Activated CD4-positive, alpha-beta T cell treated with anti-CD3 and anti-CD28 coated beads, Interleukin-2, amount 50 U/mL, for 48 hours (primary cell): ENCODE results near the gene METTL22.
A peak's percentile ranks its signal among the peaks of the same experiment; 100 is the strongest.

ENCODE experiments used
- DNase-seq, 2 experiments: peaks; one replicate each; pipeline ENCODE4 v3.0.0-alpha.2; 2020

METTL22 gene

GRCh38 chr16:8669481-8669880, 48.0 kb downstream of the METTL22 start:
- no peak for DNase-seq

DNA sequence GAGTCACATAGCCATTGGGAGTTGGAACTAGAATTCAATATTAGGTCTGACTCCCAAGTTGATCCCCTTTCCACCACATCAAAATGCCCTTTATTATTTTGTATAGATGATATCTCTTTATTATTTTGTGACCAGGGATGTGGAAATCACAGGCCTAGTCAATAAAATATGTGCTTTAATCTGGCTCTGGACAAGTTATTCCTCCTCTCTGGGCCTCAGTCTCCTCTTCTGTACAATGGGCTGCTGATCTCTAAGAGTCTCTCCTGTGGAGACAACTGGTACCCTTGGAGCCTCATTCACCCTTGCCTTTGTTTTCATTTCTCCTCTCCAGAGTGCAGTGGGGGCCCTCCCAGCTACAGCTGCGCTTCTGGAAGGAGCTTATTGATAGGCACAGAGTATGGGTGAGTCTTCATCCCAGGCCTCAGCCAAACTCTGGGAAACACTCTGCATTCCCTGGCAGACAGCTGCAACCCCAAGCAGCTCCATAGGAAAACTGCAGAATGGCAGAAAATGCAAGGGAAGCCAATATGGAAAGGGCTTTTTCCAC, 48.6 kb downstream of the METTL22 start:
- no peak for DNase-seq

DNA sequence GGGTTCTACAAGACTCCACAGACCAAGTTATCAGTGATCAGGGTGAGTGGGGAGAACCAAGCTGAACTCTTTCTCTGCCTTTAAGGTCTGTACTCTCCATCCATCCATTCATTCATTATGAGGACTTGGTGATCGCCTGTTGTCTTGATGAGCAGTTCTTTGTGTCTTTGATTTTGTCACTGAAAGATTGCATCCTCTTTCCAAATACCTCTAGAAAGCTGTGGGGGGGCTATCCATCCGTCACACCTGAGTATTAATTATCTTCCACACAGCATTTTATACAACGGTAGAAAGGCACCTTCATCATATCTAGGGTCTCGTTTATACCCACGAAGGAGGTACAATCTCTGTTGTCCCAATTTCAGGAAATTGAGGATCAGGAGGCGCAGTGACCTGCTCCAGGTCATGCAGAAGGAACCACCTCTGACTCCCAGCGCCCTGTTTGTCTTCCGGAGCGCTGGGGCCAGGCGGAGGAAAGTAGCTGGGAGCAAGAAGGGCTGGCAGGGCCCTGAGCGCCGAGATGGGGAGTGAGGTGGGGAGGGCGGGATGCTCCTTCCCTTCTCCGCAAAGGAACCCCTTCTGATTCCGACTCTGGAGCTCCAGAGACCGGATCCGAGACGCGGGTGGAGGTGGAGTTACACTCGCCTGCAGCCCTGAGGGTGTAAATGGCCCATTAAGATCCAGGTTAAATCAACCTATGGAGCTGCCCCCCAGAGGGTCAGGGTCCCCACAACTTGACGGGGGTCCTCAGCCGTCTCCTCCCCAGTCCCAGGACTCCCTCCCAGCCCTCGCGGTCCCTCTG, 52.3 kb downstream of the METTL22 start:
- DNase-seq, result no peak

DNA sequence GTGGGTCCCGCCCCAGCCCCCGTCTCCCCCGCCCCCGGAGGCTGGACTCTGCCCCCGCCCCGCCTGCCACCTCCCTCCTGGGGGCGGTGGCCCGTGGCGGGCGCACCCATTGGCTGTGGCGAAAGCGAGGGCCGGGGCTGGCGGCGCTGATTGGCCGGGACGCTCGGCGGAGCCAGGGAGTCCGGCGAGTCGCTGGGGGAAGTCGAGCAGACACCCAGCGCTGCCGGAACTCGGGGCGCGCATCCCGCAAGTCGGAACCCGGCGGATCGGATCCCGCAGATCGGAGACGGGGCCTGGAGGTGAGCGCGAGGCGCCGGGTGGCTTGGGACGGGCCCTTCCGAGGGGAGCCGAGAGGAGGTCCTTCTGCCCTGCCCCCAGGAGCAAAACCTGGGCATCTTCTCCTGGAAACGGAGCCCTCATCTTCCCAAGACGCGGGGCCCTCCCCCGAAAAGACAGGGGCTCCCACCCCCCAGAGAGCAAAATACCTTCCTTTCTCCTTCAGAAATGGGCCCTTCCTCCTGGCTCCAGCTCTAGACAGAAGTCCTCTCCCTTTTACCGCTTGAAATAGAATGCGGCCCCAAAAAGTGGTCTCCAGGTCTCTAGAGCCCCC, 53.0 kb downstream of the METTL22 start, which contains the start of gene ABAT:
Gene ABAT, plus strand, starts transcription at position 205 of the 610 bp plus-strand sequence. CDS start 61,123 bp downstream, outside the sequence.
- DNase-seq, result peak; percentile 86 to 90

DNA sequence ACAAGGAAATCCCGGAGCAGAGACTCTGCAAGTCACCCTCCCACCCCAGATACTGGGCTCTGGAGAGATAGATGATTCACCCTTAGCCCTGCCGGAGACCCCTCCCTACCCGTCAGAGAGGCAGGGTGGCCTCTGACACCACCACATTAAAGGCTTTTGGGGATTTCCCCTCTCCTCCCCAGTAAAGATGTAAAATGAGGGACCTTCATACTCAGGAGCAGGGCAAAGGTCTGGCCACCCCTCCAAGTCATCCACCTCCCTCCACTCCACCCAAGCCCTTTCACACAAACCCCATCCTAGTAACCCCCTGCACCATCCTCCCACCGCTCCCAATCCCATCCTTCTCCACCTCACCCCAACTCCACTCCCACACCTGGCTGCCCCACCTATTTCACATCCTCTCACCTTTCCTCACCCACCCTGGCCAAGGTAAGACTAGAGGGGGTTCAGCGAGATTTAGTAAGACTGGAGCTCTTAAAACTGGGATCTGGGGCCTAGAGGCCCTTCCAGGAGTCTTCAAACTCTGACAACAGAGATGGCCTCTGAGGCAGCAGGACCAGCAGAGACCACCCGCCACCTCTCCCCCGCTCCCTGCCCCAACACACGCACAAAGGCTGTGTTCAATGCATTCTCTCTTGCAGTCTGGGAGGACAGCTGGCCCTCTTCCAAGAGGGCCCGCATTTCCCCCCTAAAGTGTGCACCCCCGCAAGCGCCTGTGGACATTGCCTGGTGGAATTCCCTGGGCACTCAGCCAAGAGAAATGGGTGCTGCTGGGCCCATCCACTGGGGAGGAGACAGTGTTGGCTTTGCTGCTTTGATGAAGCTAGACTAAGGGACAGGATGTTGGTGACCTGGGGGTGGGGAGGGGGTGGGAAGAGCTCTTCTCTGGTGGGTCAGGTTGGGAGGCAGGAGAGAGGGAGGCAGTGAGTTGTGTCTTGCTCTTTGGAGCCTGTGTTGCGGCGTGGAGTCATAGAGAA, 54.0 kb downstream of the METTL22 start:
- peak; percentile 56 to 64 for DNase-seq

GRCh38 chr16:8676160-8676547, 54.7 kb downstream of the METTL22 start:
- no peak for DNase-seq

DNA sequence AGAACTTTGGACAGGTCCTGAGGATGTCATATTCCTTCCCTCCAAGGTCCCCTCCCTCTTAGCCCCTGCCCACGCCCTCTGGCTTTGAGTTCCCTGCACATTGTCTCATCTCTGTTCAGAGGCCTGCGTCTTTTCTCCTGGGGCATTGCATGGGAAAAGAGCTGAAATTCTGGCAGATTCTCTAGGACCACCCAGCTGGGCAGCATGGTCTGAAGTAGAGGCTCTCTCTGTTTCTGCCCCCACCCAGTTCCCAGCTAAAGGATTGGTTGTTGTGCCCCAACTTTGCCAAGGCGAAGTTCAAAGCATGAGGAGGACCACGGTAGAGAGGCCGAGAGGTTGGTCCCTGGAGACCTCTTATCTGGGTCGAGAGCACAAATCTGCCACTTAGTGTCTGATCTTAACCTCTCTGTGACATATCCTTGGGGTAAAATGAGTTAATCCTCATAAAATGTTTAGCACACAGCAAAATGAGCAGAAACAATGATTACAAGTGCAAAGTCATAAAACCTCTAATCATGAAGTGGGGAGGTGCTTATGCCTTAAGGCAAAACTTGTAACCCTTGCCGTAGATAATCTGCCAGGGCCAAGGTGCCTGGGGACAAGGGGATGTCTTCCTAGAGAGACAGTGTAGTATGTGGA, 55.4 kb downstream of the METTL22 start:
- DNase-seq, result no peak

DNA sequence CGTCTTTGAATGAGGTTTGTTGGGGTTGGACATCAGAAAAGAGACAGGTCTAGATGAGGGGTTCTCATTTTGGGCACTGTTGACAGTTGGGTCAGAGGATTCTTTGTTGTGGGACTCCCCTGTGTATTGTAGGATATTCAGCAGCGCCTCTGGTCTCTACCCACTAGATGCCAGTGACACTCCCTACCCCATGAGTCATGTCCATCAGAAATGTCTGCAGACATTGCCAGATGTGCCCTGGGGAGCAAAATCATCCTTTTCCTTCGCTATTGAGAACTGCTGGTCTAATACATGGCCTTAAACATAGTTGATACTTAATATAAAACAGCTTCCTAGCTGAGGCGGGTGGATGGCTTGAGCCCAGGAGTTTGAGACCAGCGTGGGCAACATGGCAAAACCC, 56.0 kb downstream of the METTL22 start:
- no peak for DNase-seq

DNA sequence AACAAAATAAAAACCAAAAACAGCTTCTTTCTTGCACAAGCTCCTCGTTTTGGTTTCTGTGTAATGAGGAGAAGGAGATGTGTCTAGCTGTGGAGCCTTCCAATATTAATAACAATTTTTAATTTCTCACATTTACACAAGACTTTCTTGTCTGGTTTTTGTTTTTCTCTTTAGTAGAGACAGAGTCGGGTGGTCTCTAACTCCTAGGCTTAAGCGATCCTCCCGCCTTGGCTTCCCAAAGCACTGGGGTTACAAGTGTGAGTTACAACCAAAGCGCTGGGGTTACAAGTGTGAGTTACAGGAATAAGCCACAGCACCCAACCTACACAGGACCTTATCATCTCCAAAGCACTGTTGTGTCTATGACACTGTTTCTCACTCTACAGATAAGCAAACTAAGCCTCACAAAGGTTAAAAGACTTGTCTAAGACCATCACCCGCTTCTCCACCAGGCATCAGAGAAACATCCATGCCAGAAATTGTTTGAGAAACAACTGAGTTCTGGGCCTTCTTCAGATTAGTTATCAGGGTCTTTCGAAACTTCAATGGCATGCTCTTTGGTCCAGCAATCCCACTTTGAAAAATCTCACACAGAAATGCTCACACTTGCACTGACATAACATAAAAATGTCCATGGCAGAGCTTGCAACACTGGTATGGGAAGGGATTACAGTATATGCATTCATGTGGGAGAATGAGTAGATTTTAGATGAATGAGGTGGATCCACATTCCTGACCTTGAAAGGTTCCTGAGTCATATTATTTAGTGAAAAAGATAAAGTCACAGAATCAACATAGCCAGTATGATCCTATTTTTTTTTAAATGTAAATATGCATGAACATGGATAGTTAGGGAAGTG, 56.8 kb downstream of the METTL22 start:
- DNase-seq, result no peak

DNA sequence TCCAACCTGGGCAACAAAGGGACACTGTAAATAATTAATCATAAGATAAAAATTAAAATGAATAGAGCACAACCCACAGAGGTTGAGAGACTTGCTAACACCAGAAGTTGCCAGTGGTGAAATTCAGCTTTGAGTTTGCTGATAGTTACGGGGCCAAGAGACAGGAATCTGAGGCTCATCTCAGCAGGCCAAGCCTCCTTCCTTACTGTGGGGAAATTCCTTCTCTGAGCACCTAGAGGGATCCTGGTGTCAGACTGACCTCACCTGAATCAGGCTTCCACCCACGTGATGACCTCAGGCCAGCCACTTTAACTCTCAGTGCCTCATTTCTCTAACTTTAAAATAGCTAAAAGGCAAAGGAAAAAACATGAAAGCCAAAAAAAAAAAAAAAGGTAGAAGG, 57.7 kb downstream of the METTL22 start:
- no peak for DNase-seq

- no peak for DNase-seq
These were observed 61.2 kb downstream of the METTL22 start for GRCh38 chr16:8682551-8683259.

- no peak for DNase-seq
These were observed 62.1 kb downstream of the METTL22 start for GRCh38 chr16:8683640-8684039.

DNA sequence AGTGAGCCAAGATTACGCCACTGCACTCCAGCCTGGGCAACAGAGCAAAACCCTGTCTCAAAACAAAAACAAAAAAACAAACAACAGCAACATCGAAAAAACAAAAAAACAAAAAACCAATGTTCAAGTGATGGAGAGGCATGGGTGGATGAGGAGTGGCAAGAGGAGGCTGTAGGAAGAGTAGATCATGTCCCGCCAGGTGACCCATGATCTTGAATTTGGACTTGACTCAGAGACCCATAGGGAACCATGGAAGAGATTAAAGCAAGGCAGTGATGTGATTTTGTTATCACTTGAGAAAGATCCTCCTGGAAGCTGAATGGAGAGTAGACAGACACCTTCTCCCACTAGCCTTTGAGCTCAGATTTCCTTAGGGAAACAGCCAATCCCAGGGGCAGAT, 64.1 kb downstream of the METTL22 start:
- DNase-seq, result no peak

GRCh38 chr16:8686031-8686621, 64.6 kb downstream of the METTL22 start:
- no peak for DNase-seq

DNA sequence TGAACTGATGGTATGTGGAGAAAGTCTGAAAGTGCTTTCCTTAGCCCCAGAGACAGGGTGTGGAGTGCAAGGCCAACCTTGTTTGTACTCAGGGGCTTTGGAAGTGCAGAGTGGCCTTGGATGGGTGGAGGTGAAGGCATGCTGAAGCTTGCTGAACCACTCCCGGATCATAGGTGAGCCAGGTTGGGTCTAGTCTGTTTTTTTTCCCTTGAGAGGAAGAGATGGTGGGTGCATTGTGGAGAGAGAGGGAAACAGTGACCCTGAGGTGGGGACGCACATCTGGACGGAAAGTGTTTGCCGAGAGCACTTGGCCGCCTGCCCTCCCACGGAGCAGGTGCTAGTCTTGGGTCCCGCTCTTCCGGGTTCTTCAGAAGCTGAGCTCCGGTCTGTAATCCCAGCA, 65.4 kb downstream of the METTL22 start:
- DNase-seq, result no peak

DNA sequence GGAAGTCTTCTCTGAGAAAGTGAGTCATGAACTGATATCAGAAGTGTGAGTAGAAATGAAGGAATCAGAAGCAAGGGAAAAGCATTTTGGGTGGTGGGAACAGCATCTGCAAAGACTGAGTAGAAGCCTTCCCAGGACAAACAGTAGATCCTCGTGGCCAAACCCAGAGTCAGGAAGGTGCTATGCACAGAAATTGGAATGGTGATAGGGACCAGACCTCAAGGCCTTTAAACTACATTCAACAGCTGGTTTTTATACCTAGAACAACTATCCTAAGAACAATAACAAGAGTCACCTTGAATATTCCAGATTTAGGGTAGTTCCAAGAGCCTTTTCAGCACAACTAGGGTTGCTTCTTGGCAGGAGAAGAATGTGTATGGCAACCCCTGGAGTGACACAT, 68.2 kb downstream of the METTL22 start:
- DNase-seq, result no peak

DNA sequence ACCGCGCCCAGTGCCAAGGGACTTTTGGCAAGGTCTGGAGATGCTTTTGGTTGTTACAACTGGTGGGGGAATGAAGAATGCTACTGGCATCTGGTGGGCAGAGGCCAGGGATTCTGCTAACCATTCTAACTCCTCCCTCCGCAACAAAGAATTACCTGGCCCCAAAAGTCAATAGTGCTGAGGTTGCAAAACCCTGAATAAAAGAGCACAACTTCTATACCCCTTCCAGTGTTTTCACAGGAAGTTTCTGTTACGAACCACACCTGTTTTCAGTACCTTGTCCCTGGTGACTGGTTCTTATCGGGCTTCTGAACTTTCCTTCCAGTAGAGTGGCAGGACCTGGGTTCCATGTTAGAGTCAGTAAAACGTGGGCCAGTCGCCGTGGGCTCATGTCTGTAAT, 70.2 kb downstream of the METTL22 start:
- no peak for DNase-seq

DNA sequence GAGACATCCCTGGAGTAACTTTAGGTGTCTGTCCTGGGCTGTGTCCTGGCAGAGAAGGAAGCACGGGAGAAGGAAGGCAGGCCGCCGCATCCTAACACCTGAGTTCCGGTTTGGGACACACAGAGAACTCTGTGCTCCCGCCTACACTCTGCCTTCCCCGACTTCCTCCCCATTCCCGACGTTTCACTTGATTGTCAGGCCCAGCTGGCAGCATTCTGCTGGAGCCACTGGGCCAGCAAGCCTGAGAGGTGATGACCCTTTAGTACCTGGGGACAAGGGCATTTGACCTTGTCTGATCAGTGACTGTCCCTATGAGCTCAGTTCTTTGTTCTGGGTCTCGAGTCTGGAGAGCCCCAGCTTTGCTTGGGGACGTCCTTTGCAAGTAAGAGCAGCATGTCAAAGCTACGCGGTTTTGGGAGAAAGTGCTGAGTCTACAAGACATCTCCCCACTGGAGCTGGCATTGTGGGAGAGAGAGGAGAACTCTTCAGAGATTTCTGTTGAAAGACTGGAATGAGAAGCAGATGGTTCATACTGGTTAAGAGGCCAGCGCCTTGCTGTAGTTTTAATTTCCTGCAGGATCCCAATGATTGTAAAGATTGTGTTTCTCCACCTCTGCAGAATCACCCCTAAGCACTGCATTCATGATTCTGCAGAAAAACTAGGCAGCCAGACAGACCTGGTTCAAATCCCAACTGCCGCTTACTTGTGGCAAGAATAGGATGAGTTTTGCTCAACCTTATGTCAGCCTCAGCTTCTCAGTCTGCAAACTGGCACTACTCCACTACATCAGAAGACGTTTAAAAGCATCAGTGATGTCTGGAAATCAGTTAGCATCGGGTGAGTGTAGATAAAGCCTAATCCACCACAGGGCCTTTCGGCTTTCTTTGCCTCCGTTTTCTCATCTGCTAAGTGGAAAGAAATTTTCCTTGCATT, 73.6 kb downstream of the METTL22 start:
- DNase-seq, result no peak

DNA sequence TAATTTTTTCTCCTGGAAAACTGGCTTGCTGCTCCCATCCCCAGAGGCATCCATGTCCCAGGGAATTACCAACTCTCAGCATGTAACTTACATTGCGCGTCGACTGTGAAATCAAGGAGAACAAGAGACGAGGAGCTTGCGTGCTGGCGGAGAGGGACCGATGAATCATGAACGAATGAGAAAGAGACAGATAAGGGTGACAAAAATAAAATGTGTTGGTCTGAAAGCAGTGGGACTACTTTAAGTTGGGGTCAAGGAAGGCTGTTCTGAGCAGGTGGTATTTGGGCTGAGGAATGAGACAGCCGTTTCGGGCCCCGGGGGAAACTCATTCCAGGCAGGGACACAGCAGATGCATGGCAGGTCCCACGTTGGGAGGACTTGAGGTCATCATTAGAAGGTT, 75.4 kb downstream of the METTL22 start:
- DNase-seq, result no peak
